GM19023 (cell line): ENCODE results near the gene CCDC86.

ENCODE experiments used
- ATAC-seq: cut with Tn5 transposase; IDR thresholded peaks from one replicate; pipeline ENCODE4 v1.9.1; 2021; ENCODE audit warnings: mild to moderate bottlenecking, moderate library complexity; ENCODE audit not compliant: unreplicated experiment

Gene CCDC86

GRCh38 chr11:60867871-60868681 lies 26.2 kb downstream of the CCDC86 start:
- ATAC-seq = no peak

GRCh38 chr11:60868682-60869450 lies 27.0 kb downstream of the CCDC86 start:
- no peak for ATAC-seq

GRCh38 chr11:60869451-60869825 lies 27.5 kb downstream of the CCDC86 start:
- ATAC-seq = no peak

- no peak for ATAC-seq
Measured at GRCh38 chr11:60870276-60870675, 28.4 kb downstream of the CCDC86 start.

GRCh38 chr11:60870733-60871377 lies 28.9 kb downstream of the CCDC86 start:
- ATAC-seq = no peak

GRCh38 chr11:60871378-60872061 lies 29.6 kb downstream of the CCDC86 start:
- ATAC-seq = no peak

GRCh38 chr11:60872124-60872960 lies 30.4 kb downstream of the CCDC86 start:
- ATAC-seq = no peak

GRCh38 chr11:60872961-60873524 lies 31.1 kb downstream of the CCDC86 start:
- no peak for ATAC-seq

GRCh38 chr11:60873533-60873932 lies 31.6 kb downstream of the CCDC86 start:
- ATAC-seq = no peak

GRCh38 chr11:60874421-60875365 lies 32.8 kb downstream of the CCDC86 start:
- no peak for ATAC-seq

GRCh38 chr11:60875366-60876167 lies 33.7 kb downstream of the CCDC86 start:
- ATAC-seq = no peak

- no peak for ATAC-seq
Measured at GRCh38 chr11:60876168-60876485, 34.2 kb downstream of the CCDC86 start.

GRCh38 chr11:60878245-60879101 lies 36.6 kb downstream of the CCDC86 start:
- ATAC-seq = no peak

GRCh38 chr11:60879104-60879503 lies 37.2 kb downstream of the CCDC86 start:
- no peak for ATAC-seq

GRCh38 chr11:60879971-60880588 lies 38.2 kb downstream of the CCDC86 start:
- no peak for ATAC-seq

GRCh38 chr11:60880643-60881282 lies 38.9 kb downstream of the CCDC86 start:
- ATAC-seq = no peak
